ENCODE results near the gene SPATA20. TPM values are rescaled to one million over a fixed set of nuclear protein-coding genes. Genes with fewer than 3 reads are reported as not detected.

The SPATA20 gene
- total and polyA plus RNA-seq, 2 donors from 2014 or later, result 52.7 to 60.4 TPM

- H3K4me1 ChIP-seq (ENCODE audit: control insufficient read depth in 2 of 3, insufficient read depth in 2 of 3, low read depth in 1 of 3, low read length in 3 of 3), result peaks cover 0 to 8% (median 7%) of the 10 kb centered on the region in 3 donors
- intact Hi-C loops (cut with DNase I), result no loop called here
- DNase-seq (no peak), FAIRE-seq (no peak)
- peaks cover 8% of the 10 kb centered on the region for H3K27me3 ChIP-seq (ENCODE audit: control insufficient read depth, insufficient read depth, low read length)
- no peaks in the 10 kb centered on the region for H3K9me3 ChIP-seq (ENCODE audit: control insufficient read depth in 2 of 3, insufficient read depth in 1 of 3, low read length in 3 of 3)
- no peak for TF ChIP-seq CTCF (IDR thresholded peaks at IDR 0.05; ENCODE audit: borderline replicate concordance, extremely low read depth, insufficient read depth)
- no peak overlapping the region for H3K9ac ChIP-seq (ENCODE audit: low read length in 3 of 3)
- no peak overlapping the region for H3K27ac ChIP-seq (ENCODE audit: low read depth in 2 of 2, low read length in 2 of 2)
- H3K36me3 ChIP-seq (ENCODE audit: control insufficient read depth in 2 of 3, insufficient read depth in 3 of 3, low read length in 3 of 3), result no peaks in the 10 kb centered on the region
- no peak overlapping the region for H3K4me3 ChIP-seq (ENCODE audit: low read length in 3 of 3)
These were observed 16.1 kb downstream of the SPATA20 start for GRCh38 chr17:50563092-50563511.

- DNase-seq, result peak; percentile 52 to 89 (median 78)
These were observed 17.9 kb downstream of the SPATA20 start for GRCh38 chr17:50564916-50565315.

GRCh38 chr17:50565402-50566350, 18.7 kb downstream of the SPATA20 start:
- no peaks in the 10 kb centered on the region for H3K9me3 ChIP-seq (ENCODE audit: control insufficient read depth in 2 of 3, insufficient read depth in 1 of 3, low read length in 3 of 3)
- TF ChIP-seq CTCF (IDR thresholded peaks at IDR 0.05; ENCODE audit: borderline replicate concordance, extremely low read depth, insufficient read depth), result no peak
- H3K4me1 ChIP-seq (ENCODE audit: control insufficient read depth in 2 of 3, insufficient read depth in 2 of 3, low read depth in 1 of 3, low read length in 3 of 3), result no peaks in the 10 kb centered on the region
- intact Hi-C loops (cut with DNase I), result no loop called here
- H3K27me3 ChIP-seq (ENCODE audit: control insufficient read depth, insufficient read depth, low read length), result peaks cover 4% of the 10 kb centered on the region
- FAIRE-seq (no peak), DNase-seq (peak in 2 of 5 donors; percentile 58 to 72)
- H3K4me3 ChIP-seq (ENCODE audit: low read length in 3 of 3), result no peak overlapping the region
- no peak overlapping the region for H3K9ac ChIP-seq (ENCODE audit: low read length in 3 of 3)
- no peak overlapping the region for H3K27ac ChIP-seq (ENCODE audit: low read depth in 2 of 2, low read length in 2 of 2)
- H3K36me3 ChIP-seq (ENCODE audit: control insufficient read depth in 2 of 3, insufficient read depth in 3 of 3, low read length in 3 of 3), result no peaks in the 10 kb centered on the region

More at GRCh38 chr17:50564916-50565315, 17.9 kb downstream of the SPATA20 start:
- no peaks in the 10 kb centered on the region for H3K36me3 ChIP-seq (ENCODE audit: control insufficient read depth in 2 of 3, insufficient read depth in 3 of 3, low read length in 3 of 3)
- no peak for TF ChIP-seq CTCF (IDR thresholded peaks at IDR 0.05; ENCODE audit: borderline replicate concordance, extremely low read depth, insufficient read depth)
- no peaks in the 10 kb centered on the region for H3K9me3 ChIP-seq (ENCODE audit: control insufficient read depth in 2 of 3, insufficient read depth in 1 of 3, low read length in 3 of 3)
- intact Hi-C loops (cut with DNase I), result no loop called here
- no peak overlapping the region for H3K27ac ChIP-seq (ENCODE audit: low read depth in 2 of 2, low read length in 2 of 2)
- H3K4me3 ChIP-seq (ENCODE audit: low read length in 3 of 3), result no peak overlapping the region
- FAIRE-seq, result no peak
- H3K4me1 ChIP-seq (ENCODE audit: control insufficient read depth in 2 of 3, insufficient read depth in 2 of 3, low read depth in 1 of 3, low read length in 3 of 3), result peaks cover 0 to 2% (median under 1%) of the 10 kb centered on the region in 3 donors
- H3K27me3 ChIP-seq (ENCODE audit: control insufficient read depth, insufficient read depth, low read length), result peaks cover 4% of the 10 kb centered on the region
- no peak overlapping the region for H3K9ac ChIP-seq (ENCODE audit: low read length in 3 of 3)
